ENCODE results near the gene GOLGA3.
"Not testable (repeated sequence)": the region's sequence is repeated elsewhere in the genome, so short reads cannot be mapped to it uniquely, and the experiment has no call there.

Gene GOLGA3, protein sequence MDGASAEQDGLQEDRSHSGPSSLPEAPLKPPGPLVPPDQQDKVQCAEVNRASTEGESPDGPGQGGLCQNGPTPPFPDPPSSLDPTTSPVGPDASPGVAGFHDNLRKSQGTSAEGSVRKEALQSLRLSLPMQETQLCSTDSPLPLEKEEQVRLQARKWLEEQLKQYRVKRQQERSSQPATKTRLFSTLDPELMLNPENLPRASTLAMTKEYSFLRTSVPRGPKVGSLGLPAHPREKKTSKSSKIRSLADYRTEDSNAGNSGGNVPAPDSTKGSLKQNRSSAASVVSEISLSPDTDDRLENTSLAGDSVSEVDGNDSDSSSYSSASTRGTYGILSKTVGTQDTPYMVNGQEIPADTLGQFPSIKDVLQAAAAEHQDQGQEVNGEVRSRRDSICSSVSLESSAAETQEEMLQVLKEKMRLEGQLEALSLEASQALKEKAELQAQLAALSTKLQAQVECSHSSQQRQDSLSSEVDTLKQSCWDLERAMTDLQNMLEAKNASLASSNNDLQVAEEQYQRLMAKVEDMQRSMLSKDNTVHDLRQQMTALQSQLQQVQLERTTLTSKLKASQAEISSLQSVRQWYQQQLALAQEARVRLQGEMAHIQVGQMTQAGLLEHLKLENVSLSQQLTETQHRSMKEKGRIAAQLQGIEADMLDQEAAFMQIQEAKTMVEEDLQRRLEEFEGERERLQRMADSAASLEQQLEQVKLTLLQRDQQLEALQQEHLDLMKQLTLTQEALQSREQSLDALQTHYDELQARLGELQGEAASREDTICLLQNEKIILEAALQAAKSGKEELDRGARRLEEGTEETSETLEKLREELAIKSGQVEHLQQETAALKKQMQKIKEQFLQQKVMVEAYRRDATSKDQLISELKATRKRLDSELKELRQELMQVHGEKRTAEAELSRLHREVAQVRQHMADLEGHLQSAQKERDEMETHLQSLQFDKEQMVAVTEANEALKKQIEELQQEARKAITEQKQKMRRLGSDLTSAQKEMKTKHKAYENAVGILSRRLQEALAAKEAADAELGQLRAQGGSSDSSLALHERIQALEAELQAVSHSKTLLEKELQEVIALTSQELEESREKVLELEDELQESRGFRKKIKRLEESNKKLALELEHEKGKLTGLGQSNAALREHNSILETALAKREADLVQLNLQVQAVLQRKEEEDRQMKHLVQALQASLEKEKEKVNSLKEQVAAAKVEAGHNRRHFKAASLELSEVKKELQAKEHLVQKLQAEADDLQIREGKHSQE (N-terminal part only)

GRCh38 chr12:132828706-132829534, at the start of gene GOLGA3:
GOLGA3 (minus strand) TSS chr12:132828869; CDS start chr12:132822128, 6,741 bp downstream.
- peak; percentile 88 to 94 for DNase-seq (ENCODE audit: extremely low read depth in 1 of 2, low read depth in 1 of 2)

GRCh38 chr12:132874620-132875019, 46.0 kb upstream of the GOLGA3 start:
- DNase-seq (ENCODE audit: extremely low read depth in 1 of 2, low read depth in 1 of 2) = not testable (repeated sequence)

DNA sequence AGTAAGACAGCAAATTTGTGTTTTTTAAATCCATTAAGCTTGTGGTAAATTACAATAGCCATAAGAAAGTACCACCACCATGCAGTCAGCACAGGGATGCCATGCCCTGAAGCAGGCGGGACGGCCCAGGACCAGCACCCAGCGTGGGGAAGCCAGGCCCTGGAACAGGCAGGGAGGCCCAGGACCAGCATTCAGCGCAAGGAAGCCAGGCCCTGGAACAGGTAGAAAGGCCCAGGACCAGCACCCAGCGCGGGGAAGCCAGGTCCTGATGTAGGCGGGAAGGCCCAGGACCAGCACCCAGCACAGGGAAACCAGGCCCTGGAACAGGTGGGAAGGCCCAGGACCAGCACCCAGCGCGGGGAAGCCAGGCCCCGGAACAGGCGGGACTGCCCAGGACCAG, 45.5 kb upstream of the GOLGA3 start:
- DNase-seq (ENCODE audit: extremely low read depth in 1 of 2, low read depth in 1 of 2) = no peak

GRCh38 chr12:132873724-132874123, 45.1 kb upstream of the GOLGA3 start:
- no peak for DNase-seq (ENCODE audit: extremely low read depth in 1 of 2, low read depth in 1 of 2)

GRCh38 chr12:132872975-132873421, 44.3 kb upstream of the GOLGA3 start:
- DNase-seq (ENCODE audit: extremely low read depth in 1 of 2, low read depth in 1 of 2) = no peak

- DNase-seq (ENCODE audit: extremely low read depth in 1 of 2, low read depth in 1 of 2) = no peak
Observed at GRCh38 chr12:132872073-132872855, 43.6 kb upstream of the GOLGA3 start.

DNA sequence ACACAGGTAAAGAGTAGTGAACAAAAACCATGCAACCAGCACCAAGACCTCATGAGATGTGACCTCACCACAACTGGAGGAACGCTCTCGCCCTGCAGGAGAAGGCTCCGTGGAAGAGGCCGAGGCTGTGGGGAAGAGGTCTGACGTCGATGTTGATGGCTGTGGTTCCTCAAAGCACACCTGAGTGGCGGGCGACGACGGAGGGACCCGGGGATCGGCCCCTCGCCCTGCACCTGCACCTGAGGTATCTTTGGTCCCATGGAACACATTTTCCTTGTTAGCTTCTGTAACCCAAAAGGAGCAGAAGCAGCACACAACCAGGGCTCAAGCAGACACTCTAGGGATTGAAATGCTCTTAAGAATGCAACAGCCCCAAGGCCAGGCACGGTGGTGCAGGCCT, 40.9 kb upstream of the GOLGA3 start:
- no peak for DNase-seq (ENCODE audit: extremely low read depth in 1 of 2, low read depth in 1 of 2)

GRCh38 chr12:132866251-132866828, 37.7 kb upstream of the GOLGA3 start:
- no peak for DNase-seq (ENCODE audit: extremely low read depth in 1 of 2, low read depth in 1 of 2)

DNA sequence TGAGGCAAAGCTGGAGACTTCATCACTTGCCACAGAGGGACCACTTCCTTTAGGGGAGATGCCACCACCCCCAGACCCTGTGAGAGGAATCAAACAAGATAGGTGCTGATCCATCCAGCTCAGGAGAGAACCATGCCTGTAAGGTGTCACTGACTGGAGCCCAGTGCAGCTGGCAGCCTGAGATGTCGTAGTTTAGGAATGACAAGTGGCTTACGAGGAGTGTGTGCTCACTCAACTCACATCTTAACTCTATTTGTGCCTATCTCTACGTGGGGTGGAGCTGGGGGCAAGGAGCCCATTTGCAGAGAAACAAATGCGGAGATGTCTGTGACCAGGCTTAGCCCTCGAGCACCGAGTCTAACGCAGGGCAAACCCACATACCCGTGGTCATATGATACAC, 32.9 kb upstream of the GOLGA3 start:
- DNase-seq (ENCODE audit: extremely low read depth in 1 of 2, low read depth in 1 of 2) = no peak

DNA sequence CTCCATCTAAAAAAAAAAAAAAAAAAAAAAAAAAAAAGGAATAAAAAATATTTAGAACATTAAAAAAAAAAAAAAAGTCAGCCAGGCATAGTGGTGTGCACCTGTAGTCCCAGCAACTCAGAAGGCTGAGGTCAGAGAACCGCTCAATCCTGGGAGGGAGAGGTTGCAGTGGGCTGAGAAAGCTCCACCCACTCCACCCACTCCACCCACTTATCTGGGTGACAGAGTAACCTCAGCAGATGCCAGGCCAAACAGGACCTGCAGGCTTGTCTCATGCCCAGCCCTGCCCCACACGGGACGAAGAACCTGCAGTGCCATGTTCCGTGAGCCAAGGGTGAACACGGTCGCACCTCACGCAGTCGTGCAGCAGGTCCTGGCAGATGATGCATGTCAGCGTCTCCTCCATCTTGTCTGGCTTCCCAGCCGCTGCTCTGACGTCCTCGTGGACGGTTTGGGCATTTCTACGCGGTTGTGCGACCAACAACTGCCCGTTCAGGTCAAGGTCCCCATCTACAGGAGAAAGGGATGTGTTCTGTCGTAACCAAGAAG, 30.1 kb upstream of the GOLGA3 start:
- no peak for DNase-seq (ENCODE audit: extremely low read depth in 1 of 2, low read depth in 1 of 2)

DNA sequence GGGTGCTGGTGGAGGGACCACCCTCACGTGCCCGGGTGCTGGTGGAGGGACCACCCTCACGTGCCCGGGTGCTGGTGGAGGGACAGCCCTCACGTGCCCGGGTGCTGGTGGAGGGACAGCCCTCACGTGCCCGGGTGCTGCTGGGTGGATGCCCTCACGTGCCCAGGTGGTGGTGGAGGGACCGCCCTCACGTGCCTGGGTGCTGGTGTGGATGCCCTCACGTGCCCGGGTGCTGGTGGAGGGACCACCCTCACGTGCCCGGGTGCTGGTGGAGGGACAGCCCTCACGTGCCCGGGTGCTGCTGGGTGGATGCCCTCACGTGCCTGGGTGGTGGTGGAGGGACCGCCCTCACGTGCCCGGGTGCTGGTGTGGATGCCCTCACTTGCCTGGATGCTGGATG, 28.4 kb upstream of the GOLGA3 start:
- not testable (repeated sequence) for DNase-seq (ENCODE audit: extremely low read depth in 1 of 2, low read depth in 1 of 2)

- DNase-seq (ENCODE audit: extremely low read depth in 1 of 2, low read depth in 1 of 2) = no peak
Observed at GRCh38 chr12:132856581-132856980, 27.9 kb upstream of the GOLGA3 start.

DNA sequence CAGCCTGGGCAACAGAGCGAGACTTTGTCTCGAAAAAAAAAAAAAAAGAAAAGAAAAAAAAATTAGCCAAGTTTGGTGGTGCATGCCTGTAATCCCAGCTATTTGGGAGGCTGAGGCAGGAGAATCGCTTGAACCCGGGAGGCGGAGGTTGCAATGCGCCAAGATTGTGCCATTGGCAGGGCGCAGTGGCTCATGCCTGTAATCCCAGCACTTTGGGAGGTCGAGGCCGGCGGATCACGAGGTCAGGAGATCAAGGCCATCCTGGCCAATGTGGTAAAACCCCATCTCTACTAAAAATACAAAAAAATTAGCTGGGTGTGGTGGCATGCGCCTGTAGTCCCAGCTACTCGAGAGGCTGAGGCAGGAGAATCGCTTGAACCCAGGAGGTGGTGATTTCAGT, 26.5 kb upstream of the GOLGA3 start:
- not testable (repeated sequence) for DNase-seq (ENCODE audit: extremely low read depth in 1 of 2, low read depth in 1 of 2)

DNA sequence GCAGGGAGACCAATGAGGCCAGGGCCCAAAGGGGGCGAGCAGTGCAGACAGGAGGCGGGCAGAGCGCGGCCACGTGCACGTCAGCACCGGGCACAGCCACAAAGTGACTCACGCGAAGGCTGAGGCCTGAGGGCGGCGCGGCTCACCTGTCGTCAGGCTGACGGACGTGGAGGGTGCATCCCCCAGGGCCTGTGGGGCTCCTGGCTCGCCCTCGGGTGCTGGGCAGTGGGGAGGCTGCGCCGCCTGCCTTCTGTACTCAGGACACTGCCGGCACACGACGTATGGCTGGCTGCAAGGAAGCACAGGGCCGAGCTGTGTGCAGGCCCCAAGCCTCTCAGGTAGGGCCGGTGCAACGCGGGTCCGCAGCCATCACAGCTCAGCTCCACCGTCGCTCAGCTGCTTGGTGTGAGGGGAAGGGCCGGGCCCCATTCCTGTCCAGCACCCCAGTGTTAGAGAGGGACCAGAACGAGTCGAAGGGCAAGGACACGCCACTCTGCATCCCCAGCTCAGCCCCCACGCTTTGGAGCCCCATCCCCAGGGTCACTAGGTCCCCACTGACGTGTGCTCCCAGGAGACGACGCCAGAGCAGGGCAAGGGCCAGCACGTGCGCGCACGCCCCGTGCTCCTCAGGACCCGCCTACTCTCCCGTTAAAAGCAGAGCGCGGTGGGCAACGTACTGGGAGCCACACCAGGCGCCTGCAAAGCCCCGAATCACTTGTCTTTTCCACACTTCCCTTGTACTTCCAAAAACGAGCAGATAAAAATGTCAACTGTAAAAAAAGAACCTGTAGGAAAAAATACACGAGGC, 24.8 kb upstream of the GOLGA3 start:
- no peak for DNase-seq (ENCODE audit: extremely low read depth in 1 of 2, low read depth in 1 of 2)

DNA sequence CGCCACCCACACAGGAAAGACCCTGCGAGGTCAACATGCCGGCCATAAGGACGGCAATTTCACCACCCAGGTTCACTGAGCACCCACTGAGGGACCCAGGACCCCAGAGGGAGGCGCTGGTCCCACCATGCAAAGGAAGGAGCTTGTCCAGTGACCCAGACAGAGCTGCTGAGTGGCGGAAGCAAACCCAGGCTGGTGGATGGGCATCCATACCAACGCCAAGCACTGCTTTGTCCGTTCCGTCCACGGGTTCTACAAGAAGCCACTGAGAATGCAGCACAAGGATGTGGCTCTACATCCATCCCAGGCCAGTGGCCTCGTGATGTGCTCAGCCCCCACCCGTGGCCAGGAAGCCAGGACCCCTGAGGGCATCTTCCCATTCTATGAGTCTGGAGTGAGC, 23.8 kb upstream of the GOLGA3 start:
- DNase-seq (ENCODE audit: extremely low read depth in 1 of 2, low read depth in 1 of 2) = no peak

GRCh38 chr12:132851465-132851864, 22.8 kb upstream of the GOLGA3 start:
- DNase-seq (ENCODE audit: extremely low read depth in 1 of 2, low read depth in 1 of 2) = no peak

GRCh38 chr12:132850291-132850690, 21.6 kb upstream of the GOLGA3 start:
- no peak for DNase-seq (ENCODE audit: extremely low read depth in 1 of 2, low read depth in 1 of 2)

DNA sequence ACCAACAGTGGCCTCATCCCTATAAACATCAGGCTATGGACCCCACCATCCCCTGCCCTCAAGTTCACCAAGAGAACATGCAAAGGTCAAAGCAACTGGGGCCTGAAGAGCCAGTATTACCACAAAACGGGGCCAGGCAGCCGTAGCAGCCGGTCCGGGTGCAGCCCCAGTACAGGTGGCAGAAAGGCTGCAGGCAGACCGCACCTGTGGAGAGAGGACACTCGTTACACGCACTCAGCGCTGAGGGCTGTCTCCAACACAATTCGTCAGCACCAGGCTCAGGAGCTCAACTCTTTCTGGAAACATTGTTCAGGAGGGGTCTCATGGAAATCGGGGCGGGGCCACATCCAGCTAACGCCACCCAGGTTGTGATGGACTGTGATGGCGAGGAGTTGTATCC, 19.9 kb upstream of the GOLGA3 start:
- DNase-seq (ENCODE audit: extremely low read depth in 1 of 2, low read depth in 1 of 2) = no peak
